Measurements from ENCODE around the gene SBF1.
"Not testable (repeated sequence)": the region's sequence is repeated elsewhere in the genome, so short reads cannot be mapped to it uniquely, and the experiment has no call there.

Gene SBF1

DNA sequence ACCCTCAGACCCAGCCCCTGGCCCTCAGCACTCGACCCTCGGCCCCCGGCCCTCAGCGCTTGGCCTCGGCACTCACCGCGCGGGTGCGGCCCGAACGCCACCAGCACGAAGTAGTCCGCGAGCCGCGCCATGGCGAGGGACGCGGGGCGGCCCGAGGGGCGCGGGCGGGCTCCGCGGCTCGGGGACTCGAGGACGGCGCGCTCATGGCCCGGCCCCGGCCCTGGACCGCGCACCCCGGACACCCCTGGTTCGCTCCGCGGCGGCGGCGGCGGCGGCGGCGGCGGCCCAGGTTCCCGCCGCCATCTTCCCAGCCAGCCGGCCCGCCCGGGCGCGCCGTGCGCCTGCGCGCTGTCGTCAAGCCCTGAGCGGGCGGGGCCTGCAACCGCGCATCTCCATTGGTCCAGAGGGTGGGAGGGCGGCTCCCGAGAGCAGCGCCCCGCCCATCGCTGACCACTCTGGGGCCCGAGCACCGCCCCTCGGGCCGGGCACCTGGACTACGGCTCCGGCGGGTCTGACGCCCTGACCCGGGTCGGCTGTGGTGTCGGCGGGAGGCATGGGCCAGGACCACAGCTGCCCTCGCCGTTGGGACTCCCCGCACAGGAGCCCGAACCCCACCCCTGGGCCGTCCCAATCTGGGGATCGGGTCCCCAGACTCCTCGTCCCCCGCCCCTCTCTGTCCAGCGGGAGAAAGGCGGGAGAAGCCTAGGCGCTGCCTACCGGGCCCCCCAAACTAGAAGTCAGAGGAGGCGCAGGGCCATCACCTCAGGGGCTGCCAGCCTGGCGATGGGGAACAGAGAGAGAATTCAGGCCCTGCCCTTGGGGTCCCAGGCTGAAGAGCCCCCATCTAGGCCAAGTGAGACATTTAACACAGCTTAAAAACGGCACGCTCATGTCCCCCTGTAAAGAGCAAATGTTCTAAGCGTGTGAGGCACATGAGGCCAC, at the start of gene SBF1:
Gene SBF1, minus strand, starts transcription at position 326 of the 942 bp plus-strand sequence. Its CDS starts 195 bp downstream, at position 131.
- DNase-seq (ENCODE audit: low read depth), result peak; percentile 71

DNA sequence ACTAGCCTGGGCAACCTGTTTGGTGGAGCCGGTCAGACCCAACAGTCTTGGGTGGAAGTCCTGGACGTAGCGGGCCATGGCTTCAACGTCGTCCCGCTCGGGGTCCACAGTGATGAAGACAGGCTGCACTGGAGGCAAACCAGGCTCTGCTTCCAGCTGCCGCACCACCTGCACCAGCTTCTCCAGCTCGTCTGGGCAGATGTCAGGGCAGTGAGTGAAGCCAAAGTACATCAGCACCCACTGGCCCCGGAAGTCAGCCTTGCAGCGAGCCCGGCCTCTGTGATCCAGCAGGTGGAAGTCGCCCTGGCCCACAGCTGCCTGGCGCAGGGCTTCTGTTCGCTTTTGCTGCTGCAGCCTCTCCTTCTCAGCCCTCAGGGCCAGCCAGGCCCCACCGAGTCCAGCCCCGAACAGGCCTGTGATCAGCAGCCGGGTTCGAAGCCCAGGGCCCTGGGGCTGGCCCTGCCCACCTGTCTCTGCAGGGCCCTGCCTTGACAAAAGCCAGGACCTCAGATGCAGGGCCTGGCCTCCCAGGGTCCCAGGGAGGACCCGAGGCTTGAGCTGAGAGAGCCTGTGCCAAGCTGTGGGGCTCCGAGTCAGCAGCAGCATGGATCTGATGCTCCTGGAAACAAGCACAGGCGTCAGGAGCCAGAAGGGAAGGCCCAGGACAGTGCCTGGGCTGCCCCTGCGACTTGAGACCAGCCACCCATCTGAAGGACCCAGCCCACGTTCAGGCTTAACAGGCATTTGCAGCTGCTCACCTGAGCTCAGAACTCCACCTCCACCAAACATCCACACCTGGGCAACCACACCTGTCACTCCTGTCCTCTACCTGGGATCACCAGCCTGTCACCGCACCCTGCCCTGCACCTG, 49.2 kb upstream of the SBF1 start:
- DNase-seq (ENCODE audit: low read depth), result no peak

- no peak for DNase-seq (ENCODE audit: low read depth)
Measured at GRCh38 chr22:50523458-50523805, 48.6 kb upstream of the SBF1 start.

GRCh38 chr22:50522806-50523438, 48.1 kb upstream of the SBF1 start:
- no peak for DNase-seq (ENCODE audit: low read depth)

DNA sequence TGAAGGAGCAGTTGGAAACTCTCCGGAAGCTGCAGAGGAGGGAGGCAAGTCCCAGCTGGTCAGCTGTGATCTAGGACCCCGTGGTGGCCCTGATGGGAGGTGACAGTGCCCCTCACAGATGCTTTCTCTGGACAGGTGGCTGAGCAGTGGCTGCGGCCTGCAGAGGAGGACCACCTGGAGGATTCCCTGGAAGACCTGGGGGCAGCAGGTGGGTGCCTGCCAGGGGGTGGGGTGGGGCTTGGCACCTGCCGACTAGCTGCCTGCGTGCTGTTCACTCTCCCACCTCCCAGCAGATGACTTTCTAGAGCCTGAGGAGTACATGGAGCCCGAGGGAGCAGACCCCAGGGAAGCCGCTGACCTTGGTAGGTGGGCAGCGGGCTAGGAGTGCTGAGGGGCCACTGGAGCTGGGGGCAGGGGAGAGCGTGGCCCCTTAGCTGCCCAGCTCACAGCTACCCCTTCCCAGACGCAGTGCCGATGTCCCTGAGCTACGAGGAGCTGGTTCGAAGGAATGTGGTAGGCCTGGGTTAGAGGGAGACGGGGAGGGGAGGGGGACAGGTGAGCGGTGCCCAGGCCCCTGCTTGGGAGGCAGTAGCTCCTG, 47.5 kb upstream of the SBF1 start:
- no peak for DNase-seq (ENCODE audit: low read depth)

GRCh38 chr22:50521710-50522109, 46.9 kb upstream of the SBF1 start:
- DNase-seq (ENCODE audit: low read depth), result no peak

GRCh38 chr22:50520826-50521453, 46.1 kb upstream of the SBF1 start:
- no peak for DNase-seq (ENCODE audit: low read depth)

DNA sequence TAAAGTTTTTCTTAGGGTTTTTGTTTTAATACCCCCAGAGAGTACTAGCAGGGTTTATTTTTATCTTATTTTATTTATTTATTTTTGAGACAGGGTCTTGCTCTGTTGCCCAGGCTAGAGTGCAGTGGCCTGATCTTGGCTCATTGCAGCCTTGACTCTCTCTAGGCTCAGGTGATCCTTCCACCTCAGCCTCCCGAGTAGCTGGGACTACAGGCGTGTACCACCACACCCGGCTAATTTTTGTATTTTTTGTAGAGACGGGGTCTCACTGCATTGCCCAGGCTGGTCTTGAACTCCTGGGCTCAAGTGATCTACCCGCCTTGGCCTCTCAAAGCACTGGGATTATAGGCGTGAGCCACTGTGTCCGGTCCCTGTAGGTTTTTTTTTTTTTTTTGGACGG, 45.3 kb upstream of the SBF1 start:
- DNase-seq (ENCODE audit: low read depth), result not testable (repeated sequence)

- DNase-seq (ENCODE audit: low read depth), result no peak
Measured at GRCh38 chr22:50519151-50519550, 44.3 kb upstream of the SBF1 start.

DNA sequence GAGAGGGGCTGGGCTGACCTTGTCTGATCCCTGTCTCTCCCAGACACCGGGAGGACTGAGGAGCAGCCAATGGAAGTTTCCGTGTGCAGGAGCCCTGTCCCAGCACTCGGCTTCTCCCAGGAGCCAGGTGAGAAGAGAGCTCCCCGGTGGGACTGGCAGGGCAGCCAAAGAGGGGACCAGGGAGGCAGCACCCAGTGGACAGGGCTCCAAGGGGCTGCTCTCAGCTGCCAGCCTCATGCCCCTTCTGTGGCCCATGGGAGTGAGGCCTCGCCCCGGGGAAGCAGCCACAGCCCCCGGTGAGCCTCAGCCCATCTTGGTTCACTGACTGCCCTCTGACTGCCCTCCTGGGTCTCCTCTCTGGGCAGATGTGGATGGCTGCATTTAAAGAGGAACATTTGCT, 43.8 kb upstream of the SBF1 start:
- DNase-seq (ENCODE audit: low read depth), result no peak

GRCh38 chr22:50517495-50518260, 42.8 kb upstream of the SBF1 start:
- DNase-seq (ENCODE audit: low read depth), result no peak

GRCh38 chr22:50516891-50517290, 42.1 kb upstream of the SBF1 start:
- no peak for DNase-seq (ENCODE audit: low read depth)

DNA sequence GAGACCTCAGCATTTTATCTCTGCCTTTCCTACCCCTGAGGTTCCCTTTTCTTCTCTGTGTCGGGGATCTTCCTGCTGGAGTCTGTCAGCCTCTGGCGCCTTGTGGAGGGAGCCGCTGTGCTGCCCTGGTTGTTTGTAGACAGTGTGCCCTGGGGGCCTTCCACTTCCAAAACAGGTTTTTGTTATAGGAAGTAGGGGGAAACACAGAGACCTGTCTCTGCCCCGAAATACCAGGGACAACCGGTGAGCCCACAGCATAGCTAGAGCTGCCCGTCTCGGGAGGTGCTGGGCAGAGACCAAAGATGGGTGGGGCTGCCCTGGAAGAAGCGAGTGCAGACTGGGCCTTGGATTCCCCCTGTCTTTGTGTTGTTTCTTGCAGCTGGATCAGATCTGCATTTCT, 41.2 kb upstream of the SBF1 start:
- DNase-seq (ENCODE audit: low read depth), result no peak

DNA sequence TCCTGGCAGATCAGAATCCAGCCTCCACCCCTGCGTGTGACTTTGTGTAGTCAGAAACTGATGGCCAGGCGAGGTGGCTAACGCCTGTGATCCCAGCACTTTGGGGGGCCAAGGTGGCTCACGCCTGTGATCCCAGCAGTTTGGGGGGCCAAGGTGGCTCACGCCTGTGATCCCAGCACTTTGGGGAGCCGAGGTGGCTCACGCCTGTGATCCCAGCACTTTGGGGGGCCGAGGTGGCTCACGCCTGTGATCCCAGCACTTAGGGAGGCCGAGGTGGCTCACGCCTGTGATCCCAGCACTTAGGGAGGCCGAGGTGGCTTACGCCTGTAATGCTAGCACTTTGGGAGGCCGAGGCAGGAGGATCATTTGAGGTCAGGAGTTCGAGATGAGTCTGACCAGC, 38.3 kb upstream of the SBF1 start:
- DNase-seq (ENCODE audit: low read depth), result no peak

DNA sequence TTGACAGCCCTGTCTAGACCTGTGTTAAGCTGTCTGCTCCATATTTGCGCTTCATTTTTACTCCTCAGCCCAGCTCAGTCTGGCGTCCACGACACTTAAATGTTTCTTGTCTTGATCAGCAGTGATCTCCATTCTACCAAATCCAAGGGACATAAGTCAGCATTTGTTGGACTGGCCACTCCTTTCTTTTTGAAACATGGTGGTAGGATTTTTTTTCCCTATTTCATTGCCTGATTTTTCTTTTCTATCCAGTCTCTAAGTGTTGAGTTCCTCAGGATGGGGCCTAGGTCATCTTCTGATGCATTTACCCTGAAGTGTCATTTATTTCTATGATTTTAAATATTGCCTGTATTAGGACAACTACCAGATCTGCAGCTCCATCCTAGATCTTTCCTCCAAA, 34.1 kb upstream of the SBF1 start:
- DNase-seq (ENCODE audit: low read depth), result no peak

GRCh38 chr22:50507991-50508884, 33.4 kb upstream of the SBF1 start, which contains the start of gene NCAPH2:
Gene NCAPH2, plus strand, starts transcription at chr22:50508224. Its CDS starts 114 bp downstream, at chr22:50508338.
- DNase-seq (ENCODE audit: low read depth), result peak; percentile 92

GRCh38 chr22:50507421-50507990, 32.7 kb upstream of the SBF1 start, which contains the start of gene LMF2:
Gene LMF2, minus strand, starts transcription at chr22:50507702. Its CDS starts 27 bp downstream, at chr22:50507675.
- DNase-seq (ENCODE audit: low read depth), result no peak

- no peak for DNase-seq (ENCODE audit: low read depth)
Measured at GRCh38 chr22:50506611-50507420, 32.0 kb upstream of the SBF1 start.

All from GM04504 (cell line).